Measurements from ENCODE around the gene RBM8A.
"Not testable (repeated sequence)": the region's sequence is repeated elsewhere in the genome, so short reads cannot be mapped to it uniquely, and the experiment has no call there.

Gene RBM8A

DNA sequence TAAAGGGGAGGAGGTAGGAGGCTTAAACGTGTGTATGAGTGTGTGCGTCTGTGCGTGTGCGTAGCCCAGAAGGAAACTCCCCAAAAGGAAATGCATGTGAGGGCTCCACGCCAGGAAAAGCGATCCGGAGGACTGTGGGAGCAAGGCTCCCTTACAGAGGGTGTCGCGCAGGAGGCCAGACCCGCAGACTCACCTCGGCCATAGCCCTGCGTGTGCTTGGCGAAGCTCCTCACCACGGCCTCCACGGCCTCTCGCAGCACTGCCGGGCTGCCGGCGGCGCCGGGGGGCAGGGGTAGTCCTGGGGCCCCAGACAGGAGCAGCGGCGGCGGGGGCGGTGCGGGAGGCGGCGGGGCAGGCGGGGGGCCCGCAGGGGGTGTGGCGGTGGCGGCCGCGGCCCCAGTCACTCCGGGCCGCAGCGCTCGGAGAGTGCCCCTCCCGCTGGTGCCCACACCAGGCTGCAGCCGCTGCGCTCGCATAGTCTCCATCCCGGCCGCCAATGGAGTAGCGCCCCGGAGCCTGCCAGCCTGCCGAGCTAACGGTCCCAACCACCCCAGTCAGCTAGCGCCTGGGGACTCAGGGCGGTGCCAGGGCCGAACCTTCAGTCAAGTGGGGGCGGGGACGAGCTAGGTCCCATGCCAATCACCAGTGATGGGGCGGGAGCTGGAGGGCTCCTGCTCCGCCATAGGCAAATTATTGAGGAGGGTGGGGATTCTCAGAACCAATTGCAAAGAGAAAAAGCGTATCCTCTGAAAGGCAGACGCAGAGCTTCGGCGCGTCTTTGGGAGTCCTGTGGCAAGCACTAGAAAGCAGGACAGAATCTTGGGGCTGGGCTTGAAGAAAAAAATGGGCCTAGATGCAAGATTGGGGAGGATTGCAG is 30.4 kb upstream of the RBM8A start, which contains the start of gene LIX1L:
Gene LIX1L, minus strand, starts transcription at position 575 of the 877 bp plus-strand sequence. Its CDS starts 90 bp downstream, at position 485.
- peak within 1 kb of the TSS; percentile 75 for H3K4me3 ChIP-seq (ENCODE audit: low read depth, low read length)
- DNase-seq (ENCODE audit: low read depth), result peak; percentile 91

DNA sequence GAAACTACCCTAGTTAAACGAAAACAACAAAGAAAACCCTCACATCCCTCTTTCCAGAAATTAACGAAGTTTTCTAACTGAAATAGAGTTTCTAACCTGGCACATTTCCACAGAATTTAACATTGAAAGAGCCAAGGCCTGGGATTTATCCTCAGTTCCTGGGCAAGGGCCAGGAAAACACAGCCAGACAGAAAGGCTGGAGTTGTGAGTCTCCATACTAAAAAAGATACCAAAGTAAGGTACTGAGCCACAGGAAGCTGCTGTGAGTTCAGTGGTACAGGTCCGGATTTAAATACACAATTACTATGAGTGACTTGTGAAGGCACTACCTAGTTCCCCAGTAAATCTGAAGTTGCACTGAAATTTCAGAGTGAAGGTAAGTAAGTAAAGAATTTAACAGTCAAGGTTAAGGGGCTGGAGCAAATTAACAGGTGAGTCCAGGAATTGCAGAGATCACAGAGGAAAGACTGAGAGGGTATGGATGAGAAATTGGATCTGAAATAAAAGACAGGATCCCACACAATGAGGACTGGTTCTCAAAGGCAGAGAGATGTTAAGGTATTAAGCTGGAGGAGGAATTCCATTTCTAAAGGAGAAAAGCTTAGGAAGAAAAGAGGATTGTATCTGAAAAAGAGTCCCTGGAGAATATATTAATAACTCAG is 29.6 kb upstream of the RBM8A start:
- H3K4me3 ChIP-seq (ENCODE audit: low read depth, low read length), result peak overlapping the region; percentile 75
- DNase-seq (ENCODE audit: low read depth), result no peak

DNA sequence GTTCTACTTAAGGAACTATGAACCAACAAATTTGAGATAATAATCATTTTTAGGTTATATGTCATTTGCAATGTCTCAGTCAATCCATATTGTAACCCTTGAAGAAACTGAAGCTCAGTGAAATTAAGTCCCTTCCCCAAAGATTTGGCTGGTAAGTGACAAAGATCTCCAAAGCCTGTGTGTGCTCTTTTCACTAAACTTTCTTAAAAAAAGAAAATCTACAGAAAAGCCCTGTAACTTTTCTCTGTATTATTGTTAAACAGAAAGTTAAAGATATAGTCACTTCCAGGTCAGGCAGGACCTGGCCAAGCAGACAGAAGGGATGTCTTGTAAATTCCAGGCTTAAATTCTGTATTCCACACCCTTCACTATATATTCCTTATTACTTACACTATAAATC is 29.1 kb upstream of the RBM8A start:
- no peak for DNase-seq (ENCODE audit: low read depth)
- peak overlapping the region; percentile 75 for H3K4me3 ChIP-seq (ENCODE audit: low read depth, low read length)

DNA sequence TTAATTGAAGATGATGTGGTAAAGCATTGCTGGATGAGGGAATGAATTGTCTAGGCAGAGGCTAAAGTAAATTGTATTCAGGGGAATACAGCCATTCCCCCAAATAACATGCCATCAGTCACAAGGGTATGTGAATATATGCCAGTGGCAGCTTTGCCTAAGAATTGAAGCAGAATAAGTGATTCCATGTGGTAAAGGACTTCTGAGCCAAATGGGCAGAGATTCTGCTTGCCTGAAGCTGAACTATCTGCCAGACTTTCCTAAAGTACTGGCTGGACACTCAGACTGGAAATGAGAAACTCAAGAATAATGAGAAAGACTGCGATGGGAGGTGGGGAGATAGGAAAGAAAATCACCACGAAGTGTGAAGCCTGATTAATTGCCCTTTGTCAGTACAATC is 28.2 kb upstream of the RBM8A start:
- H3K4me3 ChIP-seq (ENCODE audit: low read depth, low read length), result peak overlapping the region; percentile 75
- DNase-seq (ENCODE audit: low read depth), result no peak

DNA sequence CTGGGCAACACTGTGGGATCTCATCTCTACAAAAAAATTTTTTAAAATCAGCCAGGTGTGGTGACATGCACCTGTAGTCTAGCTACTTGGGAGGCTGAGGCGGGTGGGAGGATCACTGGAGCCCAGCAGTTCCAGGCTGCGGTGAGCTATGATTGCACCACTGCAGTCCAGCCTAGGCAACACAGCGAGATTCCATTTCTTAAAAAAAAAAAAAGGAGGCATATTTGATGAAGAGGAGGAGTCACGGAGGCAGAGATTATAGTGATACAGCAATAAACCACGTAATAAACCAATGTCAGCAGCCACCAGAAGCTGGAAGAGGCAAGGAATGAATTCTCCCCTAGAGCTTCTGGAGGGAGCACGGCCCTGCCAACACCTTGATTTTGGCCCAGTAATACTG is 26.6 kb upstream of the RBM8A start:
- H3K4me3 ChIP-seq (ENCODE audit: low read depth, low read length), result no peak overlapping the region
- no peak for DNase-seq (ENCODE audit: low read depth)

DNA sequence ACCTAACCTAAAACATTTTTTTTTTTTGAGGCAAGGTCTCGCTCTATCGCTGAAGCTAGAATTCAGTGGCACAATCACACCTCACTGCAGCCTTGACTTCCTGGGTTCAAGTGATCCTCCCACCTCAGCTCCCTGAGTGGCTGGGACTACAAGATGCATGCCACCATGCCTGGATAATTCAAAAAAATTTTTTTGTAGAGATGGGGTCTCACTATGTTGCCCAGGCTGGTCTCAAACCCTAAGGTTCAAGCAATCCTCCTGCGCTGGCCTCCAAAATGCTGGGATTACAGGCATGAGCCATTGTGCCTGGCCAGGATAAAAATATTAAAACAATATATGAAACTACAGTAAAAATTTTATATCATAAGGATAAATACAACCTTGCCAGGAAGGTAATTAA is 25.6 kb upstream of the RBM8A start:
- DNase-seq (ENCODE audit: low read depth), result no peak
- H3K4me3 ChIP-seq (ENCODE audit: low read depth, low read length), result no peak overlapping the region

DNA sequence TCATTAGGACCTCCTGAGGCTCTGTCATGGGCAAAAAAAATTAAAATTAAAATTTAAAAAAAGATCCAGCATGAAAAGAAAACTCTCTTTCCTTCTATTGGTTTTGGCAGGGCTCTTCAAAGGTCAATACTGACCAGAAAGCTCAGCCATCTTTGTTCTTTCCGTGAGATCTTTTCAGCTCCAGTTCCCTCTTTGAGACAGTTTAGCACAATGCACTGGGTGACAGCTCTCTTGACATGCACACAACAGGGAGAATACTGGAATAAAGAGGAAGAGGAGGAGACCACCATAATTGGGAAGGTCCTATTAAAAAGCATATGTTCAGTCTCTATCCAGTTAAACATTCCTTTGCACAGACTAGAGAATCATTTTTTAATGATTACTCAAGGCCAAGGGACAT is 24.2 kb upstream of the RBM8A start:
- no peak overlapping the region for H3K4me3 ChIP-seq (ENCODE audit: low read depth, low read length)
- DNase-seq (ENCODE audit: low read depth), result no peak

DNA sequence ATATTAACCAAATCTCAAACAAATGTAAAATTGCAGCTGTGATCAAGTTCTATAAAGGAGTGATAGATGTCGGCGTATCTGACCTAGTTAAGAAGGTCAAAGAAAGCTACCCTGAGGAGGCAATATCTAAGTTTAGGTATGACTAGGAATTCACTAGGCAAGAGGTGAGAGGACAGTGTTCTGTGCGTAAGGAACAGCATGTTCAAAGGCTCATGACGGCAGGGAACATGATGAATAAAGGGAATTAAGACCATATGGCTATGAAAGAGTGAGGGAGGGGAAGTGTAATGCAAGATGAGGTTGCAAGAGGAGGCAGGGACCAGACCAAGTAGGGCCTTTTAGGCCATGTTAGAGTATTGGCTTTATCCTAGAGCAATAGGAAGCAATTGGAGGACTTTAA is 21.9 kb upstream of the RBM8A start:
- H3K4me3 ChIP-seq (ENCODE audit: low read depth, low read length), result no peak overlapping the region
- DNase-seq (ENCODE audit: low read depth), result peak; percentile 53

DNA sequence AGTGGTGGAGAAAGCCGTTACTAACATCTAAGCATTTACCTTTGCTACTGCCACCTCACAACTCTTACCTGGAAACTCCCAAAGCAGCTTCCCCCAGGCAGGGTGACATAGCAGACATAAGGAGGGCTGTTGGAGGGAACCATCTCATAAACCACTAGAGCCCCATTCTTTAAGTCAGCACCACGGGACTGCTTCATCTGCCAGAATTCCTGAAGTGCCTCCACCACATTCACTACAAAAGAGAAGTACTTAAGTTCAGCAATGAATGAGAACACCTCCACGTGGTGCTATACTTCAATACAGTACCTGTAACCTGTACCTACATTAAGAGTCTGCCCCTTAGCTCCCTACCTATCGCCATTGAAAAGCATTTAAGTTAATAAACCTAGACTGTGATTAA is 20.3 kb upstream of the RBM8A start:
- H3K4me3 ChIP-seq (ENCODE audit: low read depth, low read length), result no peak overlapping the region
- no peak for DNase-seq (ENCODE audit: low read depth)

DNA sequence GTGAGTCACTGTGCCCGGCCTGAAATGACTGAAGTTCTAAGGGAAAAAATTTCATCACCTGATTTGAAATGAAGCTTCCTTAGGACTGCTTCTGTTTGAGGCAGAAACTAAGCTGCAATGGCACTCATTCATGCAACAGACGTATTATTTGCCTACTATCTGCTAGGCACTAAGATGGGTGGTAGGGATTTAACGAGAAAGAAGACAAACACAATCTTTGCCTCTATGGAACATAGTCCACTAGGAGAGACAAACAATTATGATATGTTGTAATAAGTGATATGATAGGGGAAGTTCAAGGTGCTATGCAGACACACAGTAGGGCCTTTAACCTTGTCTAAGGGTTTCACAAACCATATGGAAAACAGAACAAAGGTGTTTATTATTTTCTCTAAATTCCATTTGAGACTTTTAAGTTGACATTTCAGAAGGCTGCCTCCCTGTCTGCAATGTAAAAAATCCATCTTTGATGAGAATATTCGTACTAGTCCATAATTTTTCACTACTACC is 19.2 kb upstream of the RBM8A start:
- DNase-seq (ENCODE audit: low read depth), result no peak
- no peak overlapping the region for H3K4me3 ChIP-seq (ENCODE audit: low read depth, low read length)

DNA sequence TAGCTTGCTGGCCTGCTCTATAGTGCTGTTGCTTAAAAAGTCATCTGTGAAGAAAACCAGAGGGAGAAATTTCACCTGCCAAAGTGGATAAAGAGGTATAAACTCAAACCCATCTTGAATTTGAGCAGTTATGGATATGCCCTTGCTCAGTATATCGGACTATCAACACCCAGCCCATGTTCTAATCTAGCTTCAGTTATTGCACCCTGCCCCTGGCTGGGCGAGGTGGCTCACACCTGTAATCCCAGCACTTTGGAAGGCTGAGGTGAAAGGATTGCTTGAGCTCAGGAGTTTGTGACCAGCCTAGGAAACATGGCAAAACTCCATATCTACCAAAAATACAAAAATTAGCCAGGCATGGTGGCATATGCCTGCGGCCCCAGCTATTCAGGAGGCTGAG is 17.2 kb upstream of the RBM8A start:
- DNase-seq (ENCODE audit: low read depth), result no peak
- no peak overlapping the region for H3K4me3 ChIP-seq (ENCODE audit: low read depth, low read length)

DNA sequence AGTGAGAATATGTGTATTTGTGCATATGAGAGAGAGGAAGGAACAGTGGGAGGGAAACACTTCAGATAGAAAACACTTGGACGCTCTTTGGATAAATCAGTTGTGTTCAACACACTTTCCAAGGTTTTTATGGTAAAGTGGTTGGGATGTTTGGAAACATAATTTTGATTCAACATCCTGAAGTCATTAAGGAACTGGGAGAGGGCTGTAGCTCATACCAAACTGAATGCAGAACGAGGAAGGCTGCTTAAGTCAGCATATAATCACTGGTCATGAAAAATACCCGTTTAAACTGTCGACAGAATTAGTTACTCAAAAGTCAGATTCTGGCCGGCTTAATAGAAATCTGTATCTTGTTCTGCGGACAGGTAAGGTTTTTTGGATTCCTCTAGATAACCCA is 15.6 kb upstream of the RBM8A start:
- no peak for DNase-seq (ENCODE audit: low read depth)
- no peak overlapping the region for H3K4me3 ChIP-seq (ENCODE audit: low read depth, low read length)

DNA sequence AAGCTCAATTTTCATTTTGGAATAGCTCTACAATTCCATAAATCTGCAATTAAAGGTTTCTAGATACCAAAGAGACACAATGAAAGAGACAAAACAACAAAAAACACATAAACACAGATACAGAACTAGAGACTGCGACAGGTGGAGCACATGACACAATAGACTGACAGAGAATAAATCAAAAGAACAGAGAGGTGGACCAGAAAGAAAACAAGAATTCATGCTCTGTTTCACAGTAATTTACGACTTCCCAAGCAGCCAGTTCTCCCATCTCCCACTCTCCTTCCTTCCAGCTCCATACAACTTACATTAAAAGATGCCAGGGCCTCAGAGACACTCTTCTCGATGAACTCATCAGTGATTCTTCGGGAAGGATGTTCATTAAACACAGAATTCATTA is 15.1 kb upstream of the RBM8A start:
- no peak overlapping the region for H3K4me3 ChIP-seq (ENCODE audit: low read depth, low read length)
- no peak for DNase-seq (ENCODE audit: low read depth)

DNA sequence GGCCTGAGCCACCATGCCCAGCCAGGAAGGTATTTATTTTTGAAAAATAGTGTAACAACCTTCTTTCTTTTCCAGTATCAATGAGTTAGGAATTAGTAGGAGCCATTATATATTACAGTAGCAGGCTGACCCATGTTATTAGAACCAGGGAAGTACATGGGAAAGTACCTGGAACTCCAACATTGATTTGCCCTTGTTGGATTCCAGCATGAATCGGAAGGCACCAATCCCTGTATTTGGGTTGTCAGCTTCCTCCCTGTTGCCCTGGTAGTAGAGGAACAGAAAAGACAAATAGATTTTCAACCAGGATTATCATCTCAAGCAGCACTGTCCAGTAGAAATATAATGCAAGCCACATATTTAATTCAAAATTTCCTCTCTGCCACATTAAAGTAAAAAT is 10.2 kb upstream of the RBM8A start:
- DNase-seq (ENCODE audit: low read depth), result no peak
- no peak overlapping the region for H3K4me3 ChIP-seq (ENCODE audit: low read depth, low read length)

DNA sequence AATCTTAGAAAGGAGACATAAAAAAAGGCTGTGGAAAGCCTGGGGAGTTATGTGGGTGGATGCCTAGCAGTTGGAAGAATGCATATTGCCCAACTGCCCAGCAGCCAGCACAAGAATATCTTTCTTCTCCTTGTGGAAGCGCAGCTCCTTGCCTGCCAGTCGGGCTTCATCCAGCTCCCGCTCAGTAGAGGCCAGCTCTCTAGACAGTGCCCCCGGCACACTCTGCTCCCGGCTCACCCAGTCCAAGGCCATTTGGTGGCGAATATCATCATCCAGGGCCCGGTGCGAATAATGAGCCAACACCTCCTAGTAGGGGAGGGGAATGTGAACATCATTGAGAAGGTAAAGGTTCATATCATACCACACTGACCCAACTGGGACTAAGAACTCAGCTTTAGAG is 9.0 kb upstream of the RBM8A start:
- no peak overlapping the region for H3K4me3 ChIP-seq (ENCODE audit: low read depth, low read length)
- DNase-seq (ENCODE audit: low read depth), result no peak

DNA sequence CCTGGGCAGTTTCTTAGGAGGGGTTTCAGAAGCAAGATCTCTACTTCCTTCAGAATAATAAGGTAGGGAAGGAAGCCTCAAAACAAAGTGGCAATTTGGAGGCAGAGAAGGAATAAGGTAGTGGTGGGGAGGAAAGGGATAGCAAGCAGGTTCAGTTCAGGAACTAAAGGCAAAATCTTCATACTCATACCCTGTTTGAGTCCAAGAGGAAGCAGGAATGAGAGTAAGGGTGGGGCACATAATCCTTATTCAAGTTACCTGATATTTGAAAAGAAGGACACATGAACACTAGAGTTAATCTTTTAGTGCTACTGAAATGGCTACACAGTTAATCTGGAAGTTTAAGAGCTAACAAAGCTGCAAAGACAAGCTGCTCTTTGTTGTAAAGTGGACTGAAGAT is 8.4 kb upstream of the RBM8A start:
- DNase-seq (ENCODE audit: low read depth), result no peak
- no peak overlapping the region for H3K4me3 ChIP-seq (ENCODE audit: low read depth, low read length)

DNA sequence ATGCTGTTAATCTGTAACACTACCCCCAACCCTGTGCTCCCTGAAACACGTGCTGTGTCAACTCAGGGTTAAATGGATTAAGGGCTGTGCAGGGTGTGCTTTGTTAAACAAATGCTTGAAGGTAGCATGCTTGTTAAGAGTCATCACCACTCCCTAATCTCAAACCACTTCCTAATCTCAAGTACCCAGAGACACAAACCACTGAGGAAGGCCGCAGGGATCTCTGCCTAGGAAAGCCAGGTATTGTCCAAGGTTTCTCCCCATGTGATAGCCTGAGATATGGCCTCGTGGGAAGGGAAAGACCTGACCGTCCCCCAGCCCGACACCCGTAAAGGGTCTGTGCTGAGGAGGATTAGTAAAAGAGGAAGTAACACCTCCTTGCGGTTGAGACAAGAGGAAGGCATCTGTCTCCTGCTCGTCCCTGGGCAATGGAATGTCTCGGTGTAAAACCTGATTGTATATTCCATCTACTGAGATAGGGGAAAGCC is 5.3 kb upstream of the RBM8A start:
- H3K4me3 ChIP-seq (ENCODE audit: low read depth, low read length); DNase-seq (ENCODE audit: low read depth): not testable (repeated sequence)

DNA sequence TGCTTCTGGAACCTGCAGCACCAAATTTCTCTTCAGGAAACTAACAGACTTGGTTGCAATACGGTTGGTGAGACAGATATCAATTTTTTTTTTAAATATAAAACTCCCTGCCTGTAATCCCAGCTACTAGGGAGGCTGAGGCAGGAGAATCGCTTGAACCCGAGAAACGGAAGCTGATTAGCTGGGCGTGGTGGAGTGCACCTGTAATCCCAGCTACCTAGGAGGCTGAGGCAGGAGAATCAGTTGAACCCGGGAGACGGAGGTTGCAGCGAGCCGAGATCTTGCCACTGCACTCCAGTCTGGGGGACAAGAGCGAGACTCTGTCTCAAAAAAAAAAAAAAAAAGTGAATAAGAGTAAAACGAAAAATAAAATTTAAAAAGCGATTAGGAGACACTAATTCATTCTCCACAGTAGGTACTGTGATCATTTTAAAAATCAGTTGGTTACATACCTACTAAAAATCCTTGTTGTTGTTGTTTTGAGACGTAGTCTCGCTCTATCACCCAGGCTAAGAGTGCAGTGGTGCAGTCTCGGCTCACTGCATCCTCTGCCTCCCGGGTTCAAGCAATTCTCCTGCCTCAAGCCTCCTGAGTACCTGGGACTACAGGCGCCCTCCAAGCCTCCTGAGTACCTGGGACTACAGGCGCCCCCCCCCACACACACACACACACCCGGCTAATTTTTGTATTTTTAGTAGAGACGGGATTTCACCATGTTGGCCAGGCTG is 796 bp upstream of the RBM8A start:
- DNase-seq (ENCODE audit: low read depth), result no peak

DNA sequence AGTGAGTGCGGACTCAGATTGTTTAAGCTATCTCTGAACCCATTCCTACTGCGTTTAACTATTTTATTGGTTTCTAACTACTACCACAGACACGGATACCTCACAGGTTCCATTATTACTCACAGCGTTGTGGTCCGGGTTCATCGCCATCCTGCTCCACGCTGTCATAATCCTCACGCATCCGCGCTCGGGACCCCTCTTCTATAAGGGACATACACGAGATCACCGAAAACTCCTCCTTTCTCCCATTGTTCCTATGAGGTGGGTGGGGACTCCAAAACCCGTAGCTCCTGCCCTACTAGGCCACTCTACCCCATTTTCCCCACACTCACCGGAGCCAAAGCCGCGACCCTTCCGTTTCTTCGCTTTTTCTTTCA is 610 bp downstream of the RBM8A start:
- no peak for DNase-seq (ENCODE audit: low read depth)
- peak overlapping the region; percentile 89 for H3K4me3 ChIP-seq (ENCODE audit: low read depth, low read length)

More for the DNA sequence above, 796 bp upstream of the RBM8A start:
- H3K4me3 ChIP-seq (ENCODE audit: low read depth, low read length), result peak overlapping the region; percentile 89

DNA sequence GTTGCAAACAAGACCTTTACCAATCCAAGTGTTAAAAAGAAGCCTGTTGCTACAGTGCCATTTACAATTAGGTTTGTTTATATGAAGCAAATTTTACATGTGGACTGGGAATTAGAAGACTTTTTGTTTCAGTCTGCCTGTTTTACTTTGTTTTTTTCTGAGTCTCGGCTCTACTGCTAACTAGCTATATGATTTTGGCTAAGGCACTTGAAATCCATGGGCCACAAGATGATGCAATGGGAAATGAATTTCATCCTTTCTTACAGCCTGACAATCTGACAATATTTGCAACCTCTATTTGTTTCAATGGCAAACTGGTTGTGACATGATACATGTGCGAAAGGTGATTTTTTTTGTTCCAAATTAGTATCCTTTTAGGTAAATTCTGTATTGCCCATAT is 5.0 kb downstream of the RBM8A start:
- no peak for DNase-seq (ENCODE audit: low read depth)
- H3K4me3 ChIP-seq (ENCODE audit: low read depth, low read length), result no peak overlapping the region

All from skeletal muscle cell (primary cell).